ENCODE results near the gene PAH.

The PAH gene

DNA sequence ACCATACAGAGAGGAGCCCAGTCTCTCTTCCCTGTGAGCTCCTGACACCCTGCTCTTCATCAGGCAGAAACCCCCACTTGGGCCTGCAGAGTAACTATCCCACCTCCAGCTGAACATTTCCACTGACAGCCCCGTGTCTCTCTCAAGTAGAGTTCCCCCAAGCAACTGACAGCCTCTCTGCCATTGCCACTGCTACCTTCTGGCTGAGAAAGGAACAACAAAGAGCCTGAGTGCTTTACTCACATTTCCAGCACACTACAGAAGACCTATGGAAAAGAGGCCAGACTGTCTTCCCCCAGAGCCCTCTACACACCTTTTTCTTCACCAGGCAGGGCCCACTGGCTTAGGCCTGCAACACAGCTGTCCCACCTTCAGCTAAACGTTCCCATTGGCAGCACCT, 22.0 kb upstream of the PAH start:
- no peaks in the 10 kb centered on the region for H3K9me3 ChIP-seq (ENCODE audit: control insufficient read depth, insufficient read depth, low read depth, low read length)
- H3K4me3 ChIP-seq (ENCODE audit: low read depth, low read length), result no peak overlapping the region
- ChIA-PET CTCF (interaction anchor here (0.6 to 3.1 kb wide), 2 partner anchors 19 to 56 kb away, joined by 4 to 21 read pairs; no protein-coding TSS in a partner anchor), POLR2A (no interaction called here)
- H3K4me1 ChIP-seq (ENCODE audit: control insufficient read depth, insufficient read depth, low read length), result no peaks in the 10 kb centered on the region
- H3K27ac ChIP-seq (ENCODE audit: extremely low read depth, low read depth, low read length), result no peak overlapping the region
- no peak for TF ChIP-seq ZBTB8A (tag by site-specific recombination; IDR thresholded peaks at IDR 0.05)
- TF ChIP-seq, protein P1, sequence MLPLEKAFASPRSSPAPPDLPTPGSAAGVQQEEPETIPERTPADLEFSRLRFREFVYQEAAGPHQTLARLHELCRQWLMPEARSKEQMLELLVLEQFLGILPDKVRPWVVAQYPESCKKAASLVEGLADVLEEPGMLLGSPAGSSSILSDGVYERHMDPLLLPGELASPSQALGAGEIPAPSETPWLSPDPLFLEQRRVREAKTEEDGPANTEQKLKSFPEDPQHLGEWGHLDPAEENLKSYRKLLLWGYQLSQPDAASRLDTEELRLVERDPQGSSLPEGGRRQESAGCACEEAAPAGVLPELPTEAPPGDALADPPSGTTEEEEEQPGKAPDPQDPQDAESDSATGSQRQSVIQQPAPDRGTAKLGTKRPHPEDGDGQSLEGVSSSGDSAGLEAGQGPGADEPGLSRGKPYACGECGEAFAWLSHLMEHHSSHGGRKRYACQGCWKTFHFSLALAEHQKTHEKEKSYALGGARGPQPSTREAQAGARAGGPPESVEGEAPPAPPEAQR (tag by site-specific recombination; IDR thresholded peaks at IDR 0.05), result no peak
- TF ChIP-seq, protein P2, sequence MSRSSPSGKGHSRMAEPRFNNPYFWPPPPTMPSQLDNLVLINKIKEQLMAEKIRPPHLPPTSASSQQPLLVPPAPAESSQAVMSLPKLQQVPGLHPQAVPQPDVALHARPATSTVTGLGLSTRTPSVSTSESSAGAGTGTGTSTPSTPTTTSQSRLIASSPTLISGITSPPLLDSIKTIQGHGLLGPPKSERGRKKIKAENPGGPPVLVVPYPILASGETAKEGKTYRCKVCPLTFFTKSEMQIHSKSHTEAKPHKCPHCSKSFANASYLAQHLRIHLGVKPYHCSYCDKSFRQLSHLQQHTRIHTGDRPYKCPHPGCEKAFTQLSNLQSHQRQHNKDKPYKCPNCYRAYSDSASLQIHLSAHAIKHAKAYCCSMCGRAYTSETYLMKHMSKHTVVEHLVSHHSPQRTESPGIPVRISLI (tag by site-specific recombination; IDR thresholded peaks at IDR 0.05), result no peak
- TF ChIP-seq, protein P3, sequence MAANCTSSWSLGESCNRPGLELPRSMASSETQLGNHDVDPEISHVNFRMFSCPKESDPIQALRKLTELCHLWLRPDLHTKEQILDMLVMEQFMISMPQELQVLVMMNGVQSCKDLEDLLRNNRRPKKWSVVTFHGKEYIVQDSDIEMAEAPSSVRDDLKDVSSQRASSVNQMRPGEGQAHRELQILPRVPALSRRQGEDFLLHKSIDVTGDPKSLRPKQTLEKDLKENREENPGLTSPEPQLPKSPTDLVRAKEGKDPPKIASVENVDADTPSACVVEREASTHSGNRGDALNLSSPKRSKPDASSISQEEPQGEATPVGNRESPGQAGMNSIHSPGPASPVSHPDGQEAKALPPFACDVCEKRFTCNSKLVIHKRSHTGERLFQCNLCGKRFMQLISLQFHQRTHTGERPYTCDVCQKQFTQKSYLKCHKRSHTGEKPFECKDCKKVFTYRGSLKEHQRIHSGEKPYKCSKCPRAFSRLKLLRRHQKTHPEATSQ (tag by site-specific recombination; IDR thresholded peaks at IDR 0.05), result no peak
- TF ChIP-seq PRDM1 (tag by site-specific recombination; IDR thresholded peaks at IDR 0.05), result no peak
- no peak for TF ChIP-seq ZNF175 (tag by site-specific recombination; IDR thresholded peaks at IDR 0.05)
- TF ChIP-seq, protein P4, sequence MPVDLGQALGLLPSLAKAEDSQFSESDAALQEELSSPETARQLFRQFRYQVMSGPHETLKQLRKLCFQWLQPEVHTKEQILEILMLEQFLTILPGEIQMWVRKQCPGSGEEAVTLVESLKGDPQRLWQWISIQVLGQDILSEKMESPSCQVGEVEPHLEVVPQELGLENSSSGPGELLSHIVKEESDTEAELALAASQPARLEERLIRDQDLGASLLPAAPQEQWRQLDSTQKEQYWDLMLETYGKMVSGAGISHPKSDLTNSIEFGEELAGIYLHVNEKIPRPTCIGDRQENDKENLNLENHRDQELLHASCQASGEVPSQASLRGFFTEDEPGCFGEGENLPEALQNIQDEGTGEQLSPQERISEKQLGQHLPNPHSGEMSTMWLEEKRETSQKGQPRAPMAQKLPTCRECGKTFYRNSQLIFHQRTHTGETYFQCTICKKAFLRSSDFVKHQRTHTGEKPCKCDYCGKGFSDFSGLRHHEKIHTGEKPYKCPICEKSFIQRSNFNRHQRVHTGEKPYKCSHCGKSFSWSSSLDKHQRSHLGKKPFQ (tag by site-specific recombination; IDR thresholded peaks at IDR 0.05), result no peak
- TF ChIP-seq GLIS1 (tag by site-specific recombination; IDR thresholded peaks at IDR 0.05), result no peak
- TF ChIP-seq OSR2 (tag by site-specific recombination; IDR thresholded peaks at IDR 0.05), result no peak
- no peak for TF ChIP-seq ZNF133 (tag by site-specific recombination; IDR thresholded peaks at IDR 0.05)
- TF ChIP-seq ZNF19 (tag by site-specific recombination; IDR thresholded peaks at IDR 0.05; ENCODE audit: low read depth), result no peak
- TF ChIP-seq, protein P5, sequence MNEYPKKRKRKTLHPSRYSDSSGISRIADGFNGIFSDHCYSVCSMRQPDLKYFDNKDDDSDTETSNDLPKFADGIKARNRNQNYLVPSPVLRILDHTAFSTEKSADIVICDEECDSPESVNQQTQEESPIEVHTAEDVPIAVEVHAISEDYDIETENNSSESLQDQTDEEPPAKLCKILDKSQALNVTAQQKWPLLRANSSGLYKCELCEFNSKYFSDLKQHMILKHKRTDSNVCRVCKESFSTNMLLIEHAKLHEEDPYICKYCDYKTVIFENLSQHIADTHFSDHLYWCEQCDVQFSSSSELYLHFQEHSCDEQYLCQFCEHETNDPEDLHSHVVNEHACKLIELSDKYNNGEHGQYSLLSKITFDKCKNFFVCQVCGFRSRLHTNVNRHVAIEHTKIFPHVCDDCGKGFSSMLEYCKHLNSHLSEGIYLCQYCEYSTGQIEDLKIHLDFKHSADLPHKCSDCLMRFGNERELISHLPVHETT (tag by site-specific recombination; IDR thresholded peaks at IDR 0.05), result no peak
- TF ChIP-seq ZNF629 (tag by site-specific recombination; IDR thresholded peaks at IDR 0.05), result no peak
- TF ChIP-seq, protein P6, sequence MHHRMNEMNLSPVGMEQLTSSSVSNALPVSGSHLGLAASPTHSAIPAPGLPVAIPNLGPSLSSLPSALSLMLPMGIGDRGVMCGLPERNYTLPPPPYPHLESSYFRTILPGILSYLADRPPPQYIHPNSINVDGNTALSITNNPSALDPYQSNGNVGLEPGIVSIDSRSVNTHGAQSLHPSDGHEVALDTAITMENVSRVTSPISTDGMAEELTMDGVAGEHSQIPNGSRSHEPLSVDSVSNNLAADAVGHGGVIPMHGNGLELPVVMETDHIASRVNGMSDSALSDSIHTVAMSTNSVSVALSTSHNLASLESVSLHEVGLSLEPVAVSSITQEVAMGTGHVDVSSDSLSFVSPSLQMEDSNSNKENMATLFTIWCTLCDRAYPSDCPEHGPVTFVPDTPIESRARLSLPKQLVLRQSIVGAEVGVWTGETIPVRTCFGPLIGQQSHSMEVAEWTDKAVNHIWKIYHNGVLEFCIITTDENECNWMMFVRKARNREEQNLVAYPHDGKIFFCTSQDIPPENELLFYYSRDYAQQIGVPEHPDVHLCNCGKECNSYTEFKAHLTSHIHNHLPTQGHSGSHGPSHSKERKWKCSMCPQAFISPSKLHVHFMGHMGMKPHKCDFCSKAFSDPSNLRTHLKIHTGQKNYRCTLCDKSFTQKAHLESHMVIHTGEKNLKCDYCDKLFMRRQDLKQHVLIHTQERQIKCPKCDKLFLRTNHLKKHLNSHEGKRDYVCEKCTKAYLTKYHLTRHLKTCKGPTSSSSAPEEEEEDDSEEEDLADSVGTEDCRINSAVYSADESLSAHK (tag by site-specific recombination; IDR thresholded peaks at IDR 0.05), result no peak
- TF ChIP-seq ZNF157 (tag by site-specific recombination; IDR thresholded peaks at IDR 0.05), result no peak
- H3K36me3 ChIP-seq (ENCODE audit: control insufficient read depth in 2 of 2, insufficient read depth in 1 of 2, low read length in 2 of 2), result no peaks in the 10 kb centered on the region

DNA sequence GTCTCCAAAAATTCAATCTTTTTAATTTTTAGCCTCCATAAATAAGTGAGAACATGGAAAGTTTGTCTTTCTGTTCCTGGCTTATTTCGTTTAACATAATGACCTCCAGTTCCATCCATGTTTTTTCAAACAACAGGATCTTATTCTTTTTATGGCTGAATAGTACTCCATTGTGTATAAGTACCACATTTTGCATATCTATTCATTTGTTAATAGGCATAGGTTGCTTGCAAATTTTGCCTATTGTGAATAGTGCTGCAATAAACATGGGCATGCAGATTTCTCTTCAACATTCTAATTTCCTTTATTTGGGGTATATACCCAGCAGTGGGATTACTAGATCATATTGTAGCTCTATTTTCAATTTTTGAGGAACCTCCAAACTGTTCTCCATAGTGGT, 16.1 kb upstream of the PAH start:
- H3K9me3 ChIP-seq (ENCODE audit: control insufficient read depth, insufficient read depth, low read depth, low read length), result no peaks in the 10 kb centered on the region
- ChIA-PET CTCF (no interaction called here), POLR2A (no interaction called here)
- no peaks in the 10 kb centered on the region for H3K36me3 ChIP-seq (ENCODE audit: control insufficient read depth in 2 of 2, insufficient read depth in 1 of 2, low read length in 2 of 2)
- H3K4me3 ChIP-seq (ENCODE audit: low read depth, low read length), result no peak overlapping the region
- TF ChIP-seq ZNF558 (tag by site-specific recombination; IDR thresholded peaks at IDR 0.05), result no peak
- TF ChIP-seq HOXD13 (CRISPR knock-in tag; IDR thresholded peaks at IDR 0.05; ENCODE audit: borderline replicate concordance), result no peak
- no peak for TF ChIP-seq FEZF1 (tag by site-specific recombination; IDR thresholded peaks at IDR 0.05)
- TF ChIP-seq ZSCAN16 (tag by site-specific recombination; IDR thresholded peaks at IDR 0.05), result no peak
- TF ChIP-seq, protein P7, sequence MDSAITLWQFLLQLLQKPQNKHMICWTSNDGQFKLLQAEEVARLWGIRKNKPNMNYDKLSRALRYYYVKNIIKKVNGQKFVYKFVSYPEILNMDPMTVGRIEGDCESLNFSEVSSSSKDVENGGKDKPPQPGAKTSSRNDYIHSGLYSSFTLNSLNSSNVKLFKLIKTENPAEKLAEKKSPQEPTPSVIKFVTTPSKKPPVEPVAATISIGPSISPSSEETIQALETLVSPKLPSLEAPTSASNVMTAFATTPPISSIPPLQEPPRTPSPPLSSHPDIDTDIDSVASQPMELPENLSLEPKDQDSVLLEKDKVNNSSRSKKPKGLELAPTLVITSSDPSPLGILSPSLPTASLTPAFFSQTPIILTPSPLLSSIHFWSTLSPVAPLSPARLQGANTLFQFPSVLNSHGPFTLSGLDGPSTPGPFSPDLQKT (IDR thresholded peaks at IDR 0.05; ENCODE audit: borderline replicate concordance, low read depth, low read length), result no peak
- no peak for TF ChIP-seq ZNF585B (tag by site-specific recombination; IDR thresholded peaks at IDR 0.05)
- no peak overlapping the region for H3K27ac ChIP-seq (ENCODE audit: extremely low read depth, low read depth, low read length)
- no peaks in the 10 kb centered on the region for H3K4me1 ChIP-seq (ENCODE audit: control insufficient read depth, insufficient read depth, low read length)
